Measurements from ENCODE around the gene NUDT7. TPM values are rescaled to one million over a fixed set of nuclear protein-coding genes. Genes with fewer than 3 reads are reported as not detected.

NUDT7 gene
- total RNA-seq, 1 donor from 2014 or later, result 6.8 TPM

GRCh38 chr16:77686385-77686784 is 35.9 kb upstream of the NUDT7 start:
- Mint-ChIP-seq H3K4me3 (no peak overlapping the region), H3K27ac (no peak overlapping the region), H3K36me3 (no peaks in the 10 kb centered on the region), H3K4me1 (peaks cover 5% of the 10 kb centered on the region), H3K27me3 (ENCODE audit: low read depth) (peaks cover 11% of the 10 kb centered on the region), H3K9me3 (no peaks in the 10 kb centered on the region)
- TF ChIP-seq CTCF (IDR thresholded peaks at IDR 0.05; ENCODE audit: unreplicated experiment), result no peak
- no peak for DNase-seq (ENCODE audit: low spot score in 2 of 2, unreplicated experiment in 2 of 2)

- Mint-ChIP-seq H3K27ac (no peak overlapping the region), H3K4me1 (peaks cover 7% of the 10 kb centered on the region), H3K36me3 (no peaks in the 10 kb centered on the region), H3K9me3 (no peaks in the 10 kb centered on the region), H3K27me3 (ENCODE audit: low read depth) (peaks cover 8% of the 10 kb centered on the region), H3K4me3 (no peak overlapping the region)
- no peak for TF ChIP-seq CTCF (IDR thresholded peaks at IDR 0.05; ENCODE audit: unreplicated experiment)
- DNase-seq (ENCODE audit: low spot score in 2 of 2, unreplicated experiment in 2 of 2), result no peak
These were observed 32.3 kb upstream of the NUDT7 start for GRCh38 chr16:77689971-77690370.

- Mint-ChIP-seq H3K27me3 (ENCODE audit: low read depth) (peaks cover 8% of the 10 kb centered on the region), H3K27ac (no peak overlapping the region), H3K4me1 (peaks cover 7% of the 10 kb centered on the region), H3K9me3 (no peaks in the 10 kb centered on the region), H3K36me3 (no peaks in the 10 kb centered on the region), H3K4me3 (no peak overlapping the region)
- TF ChIP-seq CTCF (IDR thresholded peaks at IDR 0.05; ENCODE audit: unreplicated experiment), result no peak
- no peak for DNase-seq (ENCODE audit: low spot score in 2 of 2, unreplicated experiment in 2 of 2)
These were observed 31.9 kb upstream of the NUDT7 start for GRCh38 chr16:77690416-77690815.

- H3K36me3 Mint-ChIP-seq, result no peaks in the 10 kb centered on the region
- no peaks in the 10 kb centered on the region for H3K9me3 Mint-ChIP-seq
These were observed 29.7 kb upstream of the NUDT7 start for GRCh38 chr16:77692612-77693011.

GRCh38 chr16:77696149-77696548 is 26.2 kb upstream of the NUDT7 start:
- no peak overlapping the region for H3K4me3 Mint-ChIP-seq
- no peak for DNase-seq (ENCODE audit: low spot score in 2 of 2, unreplicated experiment in 2 of 2)
- peaks cover 2% of the 10 kb centered on the region for H3K27me3 Mint-ChIP-seq (ENCODE audit: low read depth)
- H3K9me3 Mint-ChIP-seq, result no peaks in the 10 kb centered on the region
- no peak overlapping the region for H3K27ac Mint-ChIP-seq
- H3K4me1 Mint-ChIP-seq, result peaks cover 2% of the 10 kb centered on the region
- H3K36me3 Mint-ChIP-seq, result no peaks in the 10 kb centered on the region
- no peak for TF ChIP-seq CTCF (IDR thresholded peaks at IDR 0.05; ENCODE audit: unreplicated experiment)

More at GRCh38 chr16:77692612-77693011, 29.7 kb upstream of the NUDT7 start:
- H3K27me3 Mint-ChIP-seq (ENCODE audit: low read depth), result peaks cover 5% of the 10 kb centered on the region
- H3K27ac Mint-ChIP-seq, result no peak overlapping the region
- DNase-seq (ENCODE audit: low spot score in 2 of 2, unreplicated experiment in 2 of 2), result no peak
- H3K4me3 Mint-ChIP-seq, result no peak overlapping the region
- TF ChIP-seq CTCF (IDR thresholded peaks at IDR 0.05; ENCODE audit: unreplicated experiment), result no peak
- peaks cover 5% of the 10 kb centered on the region for H3K4me1 Mint-ChIP-seq

GRCh38 chr16:77700846-77701245 is 21.5 kb upstream of the NUDT7 start:
- Mint-ChIP-seq H3K27me3 (ENCODE audit: low read depth) (peaks cover 4% of the 10 kb centered on the region), H3K4me1 (no peaks in the 10 kb centered on the region), H3K9me3 (peaks cover 8% of the 10 kb centered on the region), H3K4me3 (no peak overlapping the region), H3K27ac (no peak overlapping the region), H3K36me3 (no peaks in the 10 kb centered on the region)
- no peak for TF ChIP-seq CTCF (IDR thresholded peaks at IDR 0.05; ENCODE audit: unreplicated experiment)
- DNase-seq (ENCODE audit: low spot score in 2 of 2, unreplicated experiment in 2 of 2), result no peak

Measured in mesothelial cell of epicardium (in vitro differentiated cells).